GM12878 (cell line): Measurements from ENCODE around the gene EIF2D.

Experiments
- ATF2 ChIP-seq: IDR thresholded peaks from 2 replicates; pipeline ENCODE4 v1.6.1; 2012; ENCODE audit warnings: low read length, inconsistent platforms
- CEBPB ChIP-seq, 2 experiments: fragments of 150-350 bp in 1 of 2; IDR thresholded peaks; 2 replicates each; pipeline ENCODE4 v1.6.1; 2012 to 2014; ENCODE audit warnings: low read depth in 2 of 2, low read length in 2 of 2, borderline replicate concordance in 1 of 2, inconsistent platforms in 1 of 2
- CHD1 ChIP-seq: IDR thresholded peaks from 2 replicates; pipeline ENCODE4 v1.6.1; 2012; ENCODE audit warnings: low read depth, low read length, improper control_type of control experiment
- CTCF ChIP-seq, 3 experiments: IDR thresholded peaks in 2 of 3; conservative IDR thresholded peaks in 1 of 3; 2 replicates each; pipeline ENCODE4 v1.5.1; 2011; ENCODE audit warnings: low read depth in 3 of 3, low read length in 3 of 3, mild to moderate bottlenecking in 3 of 3, control low read depth in 2 of 3, moderate library complexity in 2 of 3, inconsistent platforms in 1 of 3, mixed read lengths in 1 of 3; ENCODE audit not compliant: control insufficient read depth in 2 of 3, insufficient read depth in 1 of 3; ENCODE audit errors: extremely low read depth in 1 of 3
- EGR1 ChIP-seq, 2 experiments: IDR thresholded peaks; 1 replicate in 1 of 2; 2 replicates in 1 of 2; pipeline ENCODE4 v1.6.1; 2011 to 2012; ENCODE audit warnings: low read depth in 2 of 2, low read length in 2 of 2, borderline replicate concordance in 1 of 2, mild to moderate bottlenecking in 1 of 2, moderate library complexity in 1 of 2
- GABPA ChIP-seq: IDR thresholded peaks from 2 replicates; pipeline ENCODE4 v1.6.1; 2014; ENCODE audit warnings: antibody characterized with exemption, low read depth, mild to moderate bottlenecking, inconsistent platforms
- NRF1 ChIP-seq: conservative IDR thresholded peaks from 2 replicates; pipeline ENCODE4 v1.6.1; 2011; ENCODE audit warnings: mild to moderate bottlenecking, low read depth, low read length, improper control_type of control experiment
- POLR2A ChIP-seq: IDR thresholded peaks from 2 replicates; pipeline ENCODE4 v1.6.1; 2011; ENCODE audit warnings: low read depth, mild to moderate bottlenecking, low read length
- POLR2AphosphoS5 ChIP-seq: IDR thresholded peaks from 2 replicates; pipeline ENCODE4 v1.6.1; 2011; ENCODE audit warnings: mild to moderate bottlenecking, low read length, inconsistent platforms
- RAD21 ChIP-seq: IDR thresholded peaks from 2 replicates; pipeline ENCODE4 v1.6.1; 2011; ENCODE audit warnings: mild to moderate bottlenecking, low read depth, low read length, moderate library complexity; ENCODE audit not compliant: insufficient read depth
- RUNX3 ChIP-seq: IDR thresholded peaks from 2 replicates; pipeline ENCODE4 v1.6.1; 2012; ENCODE audit warnings: low read length, inconsistent platforms
- SIN3A ChIP-seq: IDR thresholded peaks from 2 replicates; pipeline ENCODE4 v1.6.1; 2012; ENCODE audit warnings: low read depth, low read length, improper control_type of control experiment
- SP1 ChIP-seq: IDR thresholded peaks from one replicate; pipeline ENCODE4 v1.6.1; 2011; ENCODE audit warnings: low read depth, low read length

GRCh38 chr1:206544562-206545257 lies 67.6 kb downstream of the EIF2D start:
- TF ChIP-seq POLR2A = no peak
- no peak for TF ChIP-seq CEBPB (IDR thresholded peaks at IDR 0.05; ENCODE audit: borderline replicate concordance in 1 of 2, low read depth in 2 of 2, low read length in 2 of 2)
- no peak for TF ChIP-seq CHD1
- no peak for TF ChIP-seq SIN3A
- TF ChIP-seq SP1 = no peak
- no peak for TF ChIP-seq POLR2AphosphoS5
- peak; percentile 98 for TF ChIP-seq RAD21
- TF ChIP-seq CTCF (IDR thresholded peaks at IDR 0.05 in 2 of 3, conservative IDR thresholded peaks at IDR 0.05 in 1 of 3; ENCODE audit: control insufficient read depth in 2 of 3, extremely low read depth in 1 of 3, insufficient read depth in 1 of 3, low read depth in 3 of 3, low read length in 3 of 3) = peak; percentile 86 to 91 (median 88)
- no peak for TF ChIP-seq GABPA
- no peak for TF ChIP-seq EGR1 (IDR thresholded peaks at IDR 0.05; ENCODE audit: borderline replicate concordance in 1 of 2, low read depth in 2 of 2, low read length in 2 of 2)
- TF ChIP-seq ATF2 = no peak
- no peak for TF ChIP-seq NRF1
- no peak for TF ChIP-seq RUNX3
